22Rv1 (cell line): ENCODE data around the gene HMG20B.

Experiments
- ZFX ChIP-seq: fragments of 450-650 bp; IDR thresholded peaks from 2 replicates; pipeline ENCODE4 v1.6.1; 2017; ENCODE audit warnings: antibody characterized with exemption, borderline replicate concordance
- TF ChIP-seq, protein P1 (sequence below): fragments of 450-650 bp; IDR thresholded peaks from 2 replicates; pipeline ENCODE4 v1.5.1; 2017; ENCODE audit warnings: mild to moderate bottlenecking

DNA sequence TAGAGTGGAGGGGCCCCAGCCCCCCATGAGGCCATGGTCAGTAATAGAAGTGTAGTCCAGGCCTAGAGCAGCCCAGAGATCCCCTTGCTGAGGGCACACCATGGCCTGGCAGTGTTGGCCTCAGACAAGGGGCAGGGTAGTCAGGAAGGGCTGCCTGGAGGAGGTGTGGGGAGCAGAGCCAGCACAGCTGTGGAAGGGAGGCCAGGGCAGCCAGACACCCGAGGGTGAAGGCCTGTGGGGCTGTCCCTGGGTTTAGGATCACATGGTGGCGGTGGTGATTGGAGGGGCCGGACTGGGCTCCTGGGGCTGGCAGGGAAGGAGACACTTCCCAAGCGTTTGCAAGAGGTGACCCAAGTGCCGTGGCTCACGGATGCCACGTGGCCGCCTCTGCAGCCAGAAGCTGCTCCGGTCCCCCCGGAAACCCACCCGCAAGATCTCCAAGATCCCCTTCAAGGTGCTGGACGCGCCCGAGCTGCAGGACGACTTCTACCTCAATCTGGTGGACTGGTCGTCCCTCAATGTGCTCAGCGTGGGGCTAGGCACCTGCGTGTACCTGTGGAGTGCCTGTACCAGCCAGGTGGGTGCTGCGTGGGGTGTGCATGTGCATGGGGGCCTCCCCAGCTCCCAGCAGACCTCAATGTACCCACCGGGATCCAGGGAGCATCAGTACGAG, 45.4 kb upstream of the HMG20B start:
- TF ChIP-seq, protein P1, sequence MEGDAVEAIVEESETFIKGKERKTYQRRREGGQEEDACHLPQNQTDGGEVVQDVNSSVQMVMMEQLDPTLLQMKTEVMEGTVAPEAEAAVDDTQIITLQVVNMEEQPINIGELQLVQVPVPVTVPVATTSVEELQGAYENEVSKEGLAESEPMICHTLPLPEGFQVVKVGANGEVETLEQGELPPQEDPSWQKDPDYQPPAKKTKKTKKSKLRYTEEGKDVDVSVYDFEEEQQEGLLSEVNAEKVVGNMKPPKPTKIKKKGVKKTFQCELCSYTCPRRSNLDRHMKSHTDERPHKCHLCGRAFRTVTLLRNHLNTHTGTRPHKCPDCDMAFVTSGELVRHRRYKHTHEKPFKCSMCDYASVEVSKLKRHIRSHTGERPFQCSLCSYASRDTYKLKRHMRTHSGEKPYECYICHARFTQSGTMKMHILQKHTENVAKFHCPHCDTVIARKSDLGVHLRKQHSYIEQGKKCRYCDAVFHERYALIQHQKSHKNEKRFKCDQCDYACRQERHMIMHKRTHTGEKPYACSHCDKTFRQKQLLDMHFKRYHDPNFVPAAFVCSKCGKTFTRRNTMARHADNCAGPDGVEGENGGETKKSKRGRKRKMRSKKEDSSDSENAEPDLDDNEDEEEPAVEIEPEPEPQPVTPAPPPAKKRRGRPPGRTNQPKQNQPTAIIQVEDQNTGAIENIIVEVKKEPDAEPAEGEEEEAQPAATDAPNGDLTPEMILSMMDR = no peak
- TF ChIP-seq ZFX = no peak
